K562 (cell line): Measurements from ENCODE around the gene POU2F1. TPM values are rescaled to one million over a fixed set of nuclear protein-coding genes. Genes with fewer than 3 reads are reported as not detected.

Source experiments
- CBX1 ChIP-seq: sonication (generic); IDR thresholded peaks from 2 replicates; pipeline ENCODE4 v1.6.1; 2016; ENCODE audit warnings: antibody characterized with exemption, low read depth, mild to moderate bottlenecking
- CBX3 ChIP-seq, 2 experiments: IDR thresholded peaks; 1 replicate in 1 of 2; 2 replicates in 1 of 2; pipeline ENCODE4 v1.6.1; 2012; ENCODE audit warnings: inconsistent platforms in 2 of 2, low read length in 2 of 2, borderline replicate concordance in 1 of 2, control low read depth in 1 of 2
- CC2D1A ChIP-seq: fragments of 450-650 bp; IDR thresholded peaks from 2 replicates; pipeline ENCODE4 v1.6.1; 2017; ENCODE audit warnings: mild to moderate bottlenecking
- CTCFL ChIP-seq: IDR thresholded peaks from 2 replicates; pipeline ENCODE4 v1.6.1; 2011; ENCODE audit warnings: borderline replicate concordance, low read depth, mild to moderate bottlenecking, moderate library complexity, low read length; ENCODE audit not compliant: insufficient read depth, poor library complexity, severe bottlenecking
- FIP1L1 ChIP-seq: fragments of 200-400 bp; formaldehyde crosslinking; IDR thresholded peaks from 2 replicates; pipeline ENCODE4 v1.6.1; 2018; ENCODE audit warnings: mild to moderate bottlenecking, low read depth, low read length; ENCODE audit not compliant: poor library complexity, severe bottlenecking
- GABPB1 ChIP-seq: sonication (generic); formaldehyde crosslinking; IDR thresholded peaks from 2 replicates; pipeline ENCODE4 v1.8.0; 2022; ENCODE audit warnings: mild to moderate bottlenecking, missing genetic modification reagents
- HMG20A ChIP-seq: fragments of 450-650 bp; formaldehyde crosslinking; conservative IDR thresholded peaks from 2 replicates; pipeline ENCODE4 v1.4.0; 2020; ENCODE audit warnings: mild to moderate bottlenecking, mixed read lengths
- L3MBTL2 ChIP-seq: fragments of 450-650 bp; IDR thresholded peaks from 2 replicates; pipeline ENCODE4 v1.6.1; 2016; ENCODE audit warnings: mild to moderate bottlenecking, moderate library complexity
- PURB ChIP-seq: sonication (generic); formaldehyde crosslinking; IDR thresholded peaks from 2 replicates; pipeline ENCODE4 v1.9.0; 2021; ENCODE audit warnings: low read depth, mild to moderate bottlenecking, missing genetic modification reagents
- STAT6 ChIP-seq: sonication (generic); formaldehyde crosslinking; IDR thresholded peaks from 2 replicates; pipeline ENCODE4 v1.8.1; 2023; ENCODE audit warnings: mild to moderate bottlenecking, missing genetic modification reagents
- ZBTB33 ChIP-seq: sonication (generic); formaldehyde crosslinking; IDR thresholded peaks from 2 replicates; pipeline ENCODE4 v1.8.1; 2023; ENCODE audit warnings: mild to moderate bottlenecking, missing genetic modification reagents
- ZBTB7A ChIP-seq: IDR thresholded peaks from 2 replicates; pipeline ENCODE4 v1.6.1; 2011; ENCODE audit warnings: low read depth, mild to moderate bottlenecking, low read length, moderate library complexity, borderline replicate concordance; ENCODE audit not compliant: control insufficient read depth
- polyA plus RNA-seq, 8 experiments: library from polyadenylated mRNA; depleted of rRNA in 4 of 8; stranded (reverse) in 5 of 8; unstranded in 3 of 8; fragments of >200 nt; fragmentation: Nextera tagmentation in 2 of 8; fragmentation: Illumina TruSeq in 1 of 8; extraction: Ambion mirVana in 2 of 8; extraction: Trizol in 1 of 8; gene quantifications; 2 replicates each; pipeline versions ENCODE4 v1.2.1 to v1.2.3, GENCODE V29; 2011 to 2014; ENCODE audit warnings: inconsistent platforms in 1 of 8, missing spikeins in 1 of 8
- total RNA-seq, 7 experiments: library from RNA; depleted of rRNA in 6 of 7; stranded (reverse); fragments of >200 nt in 6 of 7; fragmentation: Illumina TruSeq in 2 of 7; extraction: Trizol in 2 of 7; gene quantifications; 2 replicates each; pipeline versions ENCODE4 v1.2.1 to v1.2.3, GENCODE V29; 2011 to 2021; ENCODE audit warnings: low replicate concordance in 1 of 7
- TF ChIP-seq, protein P1 (sequence below): conservative IDR thresholded peaks from 2 replicates; pipeline ENCODE4 v1.6.1; 2011; ENCODE audit warnings: low read depth, mild to moderate bottlenecking, low read length; ENCODE audit not compliant: control insufficient read depth
- TF ChIP-seq, protein P2 (sequence below): IDR thresholded peaks from 3 replicates; pipeline ENCODE4 v1.6.1; 2011; ENCODE audit warnings: borderline replicate concordance, mild to moderate bottlenecking, moderate library complexity; ENCODE audit not compliant: insufficient read length; ENCODE audit errors: extremely low read depth

POU2F1 gene
- total and polyA plus RNA-seq, 9 of the 15 experiments (the other 6 are each of a cell fraction or from before 2014, with no cell fraction given): 2.6 to 22.3 (median 8.8) TPM

DNA sequence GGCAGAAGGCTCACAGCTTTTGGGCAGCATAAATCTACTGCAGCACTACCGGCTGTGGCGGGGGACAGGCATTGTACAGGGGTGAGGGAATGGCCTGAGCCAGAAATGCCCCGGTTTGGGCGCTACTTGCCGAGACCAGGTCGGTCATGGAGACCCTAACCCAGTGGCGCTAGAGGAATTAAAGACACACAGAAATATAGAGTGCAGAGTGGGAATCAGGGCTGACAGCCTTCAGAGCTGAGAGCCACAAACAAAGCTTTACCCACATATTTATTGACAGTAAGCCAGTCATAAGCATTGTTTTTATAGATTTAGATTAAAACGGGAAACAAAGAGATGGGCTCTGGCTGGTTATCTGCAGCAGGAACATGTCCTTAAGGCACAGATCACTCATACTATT lies 101.8 kb downstream of the POU2F1 start (continued):
- no peak for TF ChIP-seq PURB (CRISPR knock-in tag)
- no peak for TF ChIP-seq FIP1L1
- TF ChIP-seq HMG20A (CRISPR knock-in tag): no peak
- no peak for TF ChIP-seq CTCFL
- TF ChIP-seq STAT6: no peak
- TF ChIP-seq CBX3 (IDR thresholded peaks at IDR 0.05; ENCODE audit: borderline replicate concordance in 1 of 2, low read length in 2 of 2): peak in 1 of 2 experiments; percentile 69; a peak in 1 of 3 replicates
- no peak for TF ChIP-seq GABPB1 (CRISPR knock-in tag)
- TF ChIP-seq CC2D1A: 0 out of 2 replicates have a peak, but pooled peaks have one; percentile 29
- 0 out of 2 replicates have a peak, but pooled peaks have one; percentile 13 for TF ChIP-seq ZBTB33 (CRISPR knock-in tag)
- TF ChIP-seq ZBTB7A: peak; percentile 57; the same call in 1 of the 2 replicates
- TF ChIP-seq L3MBTL2: no peak
- TF ChIP-seq, protein P1, sequence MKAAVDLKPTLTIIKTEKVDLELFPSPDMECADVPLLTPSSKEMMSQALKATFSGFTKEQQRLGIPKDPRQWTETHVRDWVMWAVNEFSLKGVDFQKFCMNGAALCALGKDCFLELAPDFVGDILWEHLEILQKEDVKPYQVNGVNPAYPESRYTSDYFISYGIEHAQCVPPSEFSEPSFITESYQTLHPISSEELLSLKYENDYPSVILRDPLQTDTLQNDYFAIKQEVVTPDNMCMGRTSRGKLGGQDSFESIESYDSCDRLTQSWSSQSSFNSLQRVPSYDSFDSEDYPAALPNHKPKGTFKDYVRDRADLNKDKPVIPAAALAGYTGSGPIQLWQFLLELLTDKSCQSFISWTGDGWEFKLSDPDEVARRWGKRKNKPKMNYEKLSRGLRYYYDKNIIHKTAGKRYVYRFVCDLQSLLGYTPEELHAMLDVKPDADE: no peak
- TF ChIP-seq, protein P2, sequence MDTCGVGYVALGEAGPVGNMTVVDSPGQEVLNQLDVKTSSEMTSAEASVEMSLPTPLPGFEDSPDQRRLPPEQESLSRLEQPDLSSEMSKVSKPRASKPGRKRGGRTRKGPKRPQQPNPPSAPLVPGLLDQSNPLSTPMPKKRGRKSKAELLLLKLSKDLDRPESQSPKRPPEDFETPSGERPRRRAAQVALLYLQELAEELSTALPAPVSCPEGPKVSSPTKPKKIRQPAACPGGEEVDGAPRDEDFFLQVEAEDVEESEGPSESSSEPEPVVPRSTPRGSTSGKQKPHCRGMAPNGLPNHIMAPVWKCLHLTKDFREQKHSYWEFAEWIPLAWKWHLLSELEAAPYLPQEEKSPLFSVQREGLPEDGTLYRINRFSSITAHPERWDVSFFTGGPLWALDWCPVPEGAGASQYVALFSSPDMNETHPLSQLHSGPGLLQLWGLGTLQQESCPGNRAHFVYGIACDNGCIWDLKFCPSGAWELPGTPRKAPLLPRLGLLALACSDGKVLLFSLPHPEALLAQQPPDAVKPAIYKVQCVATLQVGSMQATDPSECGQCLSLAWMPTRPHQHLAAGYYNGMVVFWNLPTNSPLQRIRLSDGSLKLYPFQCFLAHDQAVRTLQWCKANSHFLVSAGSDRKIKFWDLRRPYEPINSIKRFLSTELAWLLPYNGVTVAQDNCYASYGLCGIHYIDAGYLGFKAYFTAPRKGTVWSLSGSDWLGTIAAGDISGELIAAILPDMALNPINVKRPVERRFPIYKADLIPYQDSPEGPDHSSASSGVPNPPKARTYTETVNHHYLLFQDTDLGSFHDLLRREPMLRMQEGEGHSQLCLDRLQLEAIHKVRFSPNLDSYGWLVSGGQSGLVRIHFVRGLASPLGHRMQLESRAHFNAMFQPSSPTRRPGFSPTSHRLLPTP: no peak
- TF ChIP-seq CBX1: peak; percentile 85
